GM19240 (cell line): ENCODE results near the gene SEC61G.

Experiments used
- DNase-seq: peaks from one replicate; pipeline ENCODE4 v3.0.0; 2011; ENCODE audit warnings: low spot score; ENCODE audit not compliant: insufficient read length

SEC61G gene

GRCh38 chr7:54758702-54759592 is at the start of gene SEC61G:
Gene SEC61G, minus strand, starts transcription at chr7:54759211. Its CDS starts 1,623 bp downstream, at chr7:54757588.
- peak; percentile 87 for DNase-seq

GRCh38 chr7:54802841-54803240 is 43.8 kb upstream of the SEC61G start:
- no peak for DNase-seq

- DNase-seq: no peak
These were observed 43.1 kb upstream of the SEC61G start for GRCh38 chr7:54802114-54802513.

- no peak for DNase-seq
These were observed 40.8 kb upstream of the SEC61G start for GRCh38 chr7:54799792-54800191.

- no peak for DNase-seq
These were observed 39.5 kb upstream of the SEC61G start for GRCh38 chr7:54798530-54798929.

GRCh38 chr7:54796853-54797252 is 37.8 kb upstream of the SEC61G start:
- DNase-seq: no peak

GRCh38 chr7:54796150-54796549 is 37.1 kb upstream of the SEC61G start:
- DNase-seq: no peak

GRCh38 chr7:54792383-54792782 is 33.4 kb upstream of the SEC61G start:
- DNase-seq: no peak

- peak; percentile 10 for DNase-seq
These were observed 29.7 kb upstream of the SEC61G start for GRCh38 chr7:54788664-54789063.

- no peak for DNase-seq
These were observed 26.2 kb upstream of the SEC61G start for GRCh38 chr7:54785261-54785660.

- no peak for DNase-seq
These were observed 24.9 kb upstream of the SEC61G start for GRCh38 chr7:54783952-54784351.

GRCh38 chr7:54782829-54783228 is 23.8 kb upstream of the SEC61G start:
- no peak for DNase-seq

GRCh38 chr7:54782314-54782713 is 23.3 kb upstream of the SEC61G start:
- no peak for DNase-seq

- no peak for DNase-seq
These were observed 22.3 kb upstream of the SEC61G start for GRCh38 chr7:54781134-54781920.

- DNase-seq: no peak
These were observed 21.5 kb upstream of the SEC61G start for GRCh38 chr7:54780490-54780889.

GRCh38 chr7:54778696-54779540 is 19.9 kb upstream of the SEC61G start:
- DNase-seq: no peak

- no peak for DNase-seq
These were observed 19.2 kb upstream of the SEC61G start for GRCh38 chr7:54778166-54778565.

- DNase-seq: no peak
These were observed 16.1 kb upstream of the SEC61G start for GRCh38 chr7:54774785-54775740.

- DNase-seq: peak; percentile 12
These were observed 14.7 kb upstream of the SEC61G start for GRCh38 chr7:54773472-54774399.
